T-cell (primary cell): ENCODE measurements around the gene ILDR2. TPM values are rescaled to one million over a fixed set of nuclear protein-coding genes. Genes with fewer than 3 reads are reported as not detected.

Experiments
- ATAC-seq, 4 experiments: fragments of 200-7000 bp in 3 of 4; fragments of 150-1000 bp in 1 of 4; cut with Tn5 transposase; replicated peaks in 1 of 4; 1 replicate in 3 of 4; 2 replicates in 1 of 4; pipeline ENCODE4 v1.10.0; 2021; ENCODE audit warnings: moderate library complexity in 3 of 4, mild to moderate bottlenecking in 2 of 4, moderate number of reproducible peaks in 1 of 4
- CTCF ChIA-PET, 2 donors: fragments of 300-600 bp; sonication (Branson Sonifier 250); formaldehyde crosslinking; loops; one replicate each; lab custom pipeline; 2022; ENCODE audit warnings: antibody characterized with exemption in 2 of 2; lab: Charles Lee
- POLR2A ChIA-PET, 2 donors: fragments of 300-600 bp; sonication (Branson Sonifier 250); formaldehyde crosslinking; loops; one replicate each; lab custom pipeline; 2022; ENCODE audit warnings: antibody characterized with exemption in 2 of 2; lab: Charles Lee
- DNase-seq, 35 experiments: peaks; one replicate each; pipeline versions ENCODE4 v3.0.0 to v3.0.0-alpha.2; 2013 to 2023
- H3K27ac ChIP-seq: one replicate; pipeline ENCODE4 v1.5.1; 2013; ENCODE audit warnings: low read length
- H3K27me3 ChIP-seq, 2 experiments: replicated peaks in 1 of 2; 1 replicate in 1 of 2; 2 replicates in 1 of 2; pipeline versions ENCODE4 v1.6.1 to v1.7.0; 2013; ENCODE audit warnings: low read length in 1 of 2, mixed read lengths in 1 of 2; ENCODE audit not compliant: control insufficient read depth in 2 of 2, insufficient read depth in 2 of 2; ENCODE audit errors: extremely low read depth in 1 of 2
- H3K36me3 ChIP-seq, 2 donors: 1 replicate in 1 of 2; 2 replicates in 1 of 2; pipeline versions ENCODE4 v1.6.1 to v1.7.0; 2013; ENCODE audit warnings: low read length in 1 of 2; ENCODE audit not compliant: control insufficient read depth in 2 of 2, insufficient read depth in 1 of 2; ENCODE audit errors: extremely low read depth in 1 of 2
- H3K4me1 ChIP-seq, 2 experiments: 1 replicate in 1 of 2; 2 replicates in 1 of 2; pipeline versions ENCODE4 v1.6.1 to v1.7.0; 2013; ENCODE audit warnings: low read length in 2 of 2, mixed read lengths in 1 of 2; ENCODE audit not compliant: insufficient read depth in 2 of 2, control insufficient read depth in 1 of 2; ENCODE audit errors: extremely low read depth in 1 of 2
- H3K4me3 ChIP-seq, 2 donors: 1 replicate in 1 of 2; 2 replicates in 1 of 2; pipeline versions ENCODE4 v1.5.1 to v1.7.0; 2013; ENCODE audit warnings: mild to moderate bottlenecking in 2 of 2, low read length in 1 of 2, moderate library complexity in 1 of 2; ENCODE audit not compliant: control insufficient read depth in 1 of 2; ENCODE audit errors: extremely low read depth in 1 of 2
- H3K9me3 ChIP-seq: 2 replicates; pipeline ENCODE4 v1.7.0; 2013
- H3K27ac Mint-ChIP-seq, 2 donors: one replicate each; pipeline ENCODE4 v1.8.0; 2020 to 2021; ENCODE audit warnings: mild to moderate bottlenecking in 2 of 2, mixed read lengths in 2 of 2
- H3K27me3 Mint-ChIP-seq, 2 donors: one replicate each; pipeline ENCODE4 v1.8.0; 2021 to 2022; ENCODE audit warnings: mixed read lengths in 2 of 2
- H3K36me3 Mint-ChIP-seq: one replicate; pipeline ENCODE4 v1.8.0; 2021; ENCODE audit warnings: mixed read lengths
- H3K4me1 Mint-ChIP-seq, 3 donors: one replicate each; pipeline ENCODE4 v1.8.0; 2020 to 2022; ENCODE audit warnings: mixed read lengths in 3 of 3, mild to moderate bottlenecking in 1 of 3
- H3K4me3 Mint-ChIP-seq, 3 donors: one replicate each; pipeline ENCODE4 v1.8.0; 2020 to 2022; ENCODE audit warnings: mild to moderate bottlenecking in 3 of 3, mixed read lengths in 3 of 3, moderate library complexity in 3 of 3
- H3K9me3 Mint-ChIP-seq, 3 donors: one replicate each; pipeline ENCODE4 v1.8.0; 2020 to 2022; ENCODE audit warnings: mixed read lengths in 3 of 3
- WGBS: methylation state at CpG from one replicate; pipeline ENCODE4 v1.1.5; 2013; ENCODE audit warnings: missing lambda C conversion rate; ENCODE audit not compliant: insufficient coverage; 5-methylcytosine and 5-hydroxymethylcytosine counted together
- total RNA-seq, 35 experiments: library from RNA in 6 of 35; stranded (reverse) in 6 of 35; fragments of 120-200 nt in 1 of 35; gene quantifications; one replicate each; pipeline versions ENCODE4 v1.2.1 to v1.2.4 and lab custom pipeline; 2013 to 2026

The ILDR2 gene
- total RNA-seq, 5 donors from 2014 or later (not counting 1 experiment from before 2014, with no cell fraction given): 0.13 to 0.61 (median 0.30) TPM

DNA sequence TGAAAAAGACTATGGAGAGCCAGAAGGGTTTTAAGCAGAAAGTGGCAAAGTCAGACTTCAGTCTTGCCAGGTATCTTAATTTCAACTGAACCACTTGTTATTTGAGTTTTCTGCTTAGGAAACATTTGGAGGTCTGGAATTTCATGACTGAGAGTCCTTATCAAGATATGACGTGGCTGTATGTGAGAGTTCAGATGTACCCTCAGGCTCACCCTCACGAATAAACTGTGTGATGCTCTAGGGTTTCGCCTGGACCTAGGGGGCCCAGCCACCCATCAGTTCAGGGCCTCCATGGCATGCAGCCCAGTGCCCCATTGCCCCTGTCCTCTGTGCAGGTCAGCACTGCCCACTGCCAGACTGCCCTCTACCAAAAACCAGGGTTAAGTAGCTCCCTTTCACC lies 68.7 kb downstream of the ILDR2 start:
- no peaks in the 10 kb centered on the region for H3K36me3 ChIP-seq
- ChIA-PET POLR2A (no interaction called here), CTCF (interaction anchor here (0.6 to 10.6 kb wide), 3 partner anchors 43 to 186 kb away, joined by 3 to 208 read pairs (median 3); no protein-coding TSS in a partner anchor)
- DNase-seq (no peak), ATAC-seq (no peak)
- Mint-ChIP-seq H3K9me3 (no peaks in the 10 kb centered on the region), H3K36me3 (no peaks in the 10 kb centered on the region), H3K27me3 (peaks cover 0 to 1% of the 10 kb centered on the region in 2 donors), H3K4me1 (peaks cover 0 to 7% (median 6%) of the 10 kb centered on the region in 3 donors), H3K4me3 (no peak overlapping the region), H3K27ac (no peak overlapping the region)
- no peaks in the 10 kb centered on the region for H3K9me3 ChIP-seq
- no peaks in the 10 kb centered on the region for H3K4me1 ChIP-seq
- no peak overlapping the region for H3K4me3 ChIP-seq
- peaks cover 0 to 3% of the 10 kb centered on the region in 2 experiments for H3K27me3 ChIP-seq
- no peak overlapping the region for H3K27ac ChIP-seq
- 84% methylated on average over 3 of the region's 3 CpGs for WGBS

DNA sequence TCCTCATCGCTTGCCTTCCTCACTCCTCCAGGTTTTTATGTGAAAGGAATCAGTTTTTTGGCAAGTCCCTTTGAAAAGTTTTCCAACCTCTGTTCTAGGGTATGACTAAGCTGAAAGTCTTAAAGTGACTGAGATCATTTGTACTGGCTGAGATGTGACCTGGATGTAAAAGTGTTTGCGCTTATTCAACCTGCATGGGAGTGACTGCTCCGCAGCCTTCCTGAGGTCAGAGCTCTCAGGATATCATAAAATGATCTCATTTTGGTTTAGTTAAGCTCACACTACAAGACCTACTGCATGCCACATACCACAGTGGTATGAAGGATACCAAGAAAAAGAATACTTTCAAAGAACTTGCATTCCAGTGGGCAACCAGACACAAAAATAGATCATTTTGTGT lies 69.4 kb downstream of the ILDR2 start:
- Mint-ChIP-seq H3K36me3 (no peaks in the 10 kb centered on the region), H3K27ac (no peak overlapping the region), H3K9me3 (no peaks in the 10 kb centered on the region), H3K27me3 (peaks cover 0 to 1% of the 10 kb centered on the region in 2 donors), H3K4me3 (no peak overlapping the region), H3K4me1 (peaks cover 0 to 5% (median 4%) of the 10 kb centered on the region in 3 donors)
- DNase-seq (no peak), ATAC-seq (no peak)
- H3K4me1 ChIP-seq: no peaks in the 10 kb centered on the region
- POLR2A ChIA-PET: interaction anchor here in 1 of 2 donors (0.6 kb wide), 1 partner anchor 81 kb away, joined by 8 read pairs; no protein-coding TSS in a partner anchor
- H3K9me3 ChIP-seq: no peaks in the 10 kb centered on the region
- 80% methylated on average over 1 of the region's 3 CpGs for WGBS
- CTCF ChIA-PET: interaction anchor here (0.5 to 10.6 kb wide), 5 partner anchors 43 to 1338 kb away, joined by 3 to 208 read pairs (median 3); no protein-coding TSS in a partner anchor
- H3K27ac ChIP-seq: no peak overlapping the region
- H3K4me3 ChIP-seq: no peak overlapping the region
- H3K36me3 ChIP-seq: no peaks in the 10 kb centered on the region
- H3K27me3 ChIP-seq: peaks cover 0 to 3% of the 10 kb centered on the region in 2 experiments

DNA sequence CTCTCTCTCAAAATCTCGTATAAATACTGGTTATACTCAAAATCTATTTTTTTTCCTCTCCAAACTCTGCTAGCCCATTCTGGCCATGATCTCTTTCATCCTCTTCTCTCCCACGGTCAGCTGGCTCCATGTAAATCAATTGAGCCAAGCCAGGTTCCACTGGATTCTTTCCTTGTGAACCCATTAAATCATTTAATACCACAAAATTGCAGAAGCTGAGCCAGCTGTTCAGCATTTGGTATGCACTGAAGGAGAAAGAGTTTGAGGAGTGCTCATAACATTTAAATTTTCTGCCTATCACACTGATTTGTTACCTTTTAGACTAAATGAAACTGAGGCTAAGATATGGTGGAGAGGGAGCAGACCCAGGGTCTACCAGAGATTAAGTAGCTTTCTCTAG lies 70.2 kb downstream of the ILDR2 start:
- no peak overlapping the region for H3K4me3 ChIP-seq
- Mint-ChIP-seq H3K4me3 (no peak overlapping the region), H3K4me1 (no peaks in the 10 kb centered on the region), H3K27ac (no peak overlapping the region), H3K36me3 (no peaks in the 10 kb centered on the region), H3K9me3 (no peaks in the 10 kb centered on the region), H3K27me3 (peaks cover 0 to 1% of the 10 kb centered on the region in 2 donors)
- H3K27me3 ChIP-seq: peaks cover 0 to 3% of the 10 kb centered on the region in 2 experiments
- no peak overlapping the region for H3K27ac ChIP-seq
- no peaks in the 10 kb centered on the region for H3K4me1 ChIP-seq
- ChIA-PET CTCF (interaction anchor here (0.9 to 10.6 kb wide), 3 partner anchors 153 to 635 kb away, joined by 3 to 208 read pairs (median 12); no protein-coding TSS in a partner anchor), POLR2A (interaction anchor here in 1 of 2 donors (0.6 kb wide), 1 partner anchor 81 kb away, joined by 8 read pairs; no protein-coding TSS in a partner anchor)
- no peak for DNase-seq
- WGBS: 60% methylated on average over 1 of the region's 2 CpGs
- H3K36me3 ChIP-seq: no peaks in the 10 kb centered on the region
- no peaks in the 10 kb centered on the region for H3K9me3 ChIP-seq
- no peak for ATAC-seq

DNA sequence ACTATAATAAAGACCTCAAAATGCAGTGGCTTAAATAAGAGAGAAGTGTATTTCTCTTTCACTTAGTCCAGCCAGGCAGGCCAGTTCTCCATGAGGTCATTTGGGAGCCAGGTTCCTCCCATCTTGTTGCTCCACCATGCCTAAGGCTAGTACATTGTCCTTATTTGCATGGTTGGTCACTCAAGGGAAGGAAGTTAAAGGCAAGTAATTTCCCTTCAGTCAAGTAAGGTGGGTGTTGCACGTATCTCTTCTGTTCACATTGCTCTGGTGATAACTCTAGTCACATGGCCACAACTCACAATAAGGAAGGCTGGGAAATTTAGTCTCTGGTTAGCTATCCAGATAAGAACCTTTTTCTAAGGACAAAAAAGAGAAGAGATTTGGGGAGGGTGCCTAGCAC lies 72.1 kb downstream of the ILDR2 start:
- no peak overlapping the region for H3K27ac ChIP-seq
- no peak overlapping the region for H3K4me3 ChIP-seq
- H3K36me3 Mint-ChIP-seq: peaks cover 3% of the 10 kb centered on the region
- peaks cover 0 to 4% of the 10 kb centered on the region in 2 donors for H3K27me3 Mint-ChIP-seq
- DNase-seq (no peak), ATAC-seq (no peak)
- no peaks in the 10 kb centered on the region for H3K36me3 ChIP-seq
- no peak overlapping the region for H3K27ac Mint-ChIP-seq
- no peaks in the 10 kb centered on the region for H3K4me1 Mint-ChIP-seq
- H3K4me1 ChIP-seq: no peaks in the 10 kb centered on the region
- WGBS: no CpG with 5 or more reads among the region's 1 CpG
- ChIA-PET CTCF (interaction anchor here in 1 of 2 donors (10.6 kb wide), 1 partner anchor 156 kb away, joined by 208 read pairs; no protein-coding TSS in a partner anchor), POLR2A (no interaction called here)
- H3K9me3 Mint-ChIP-seq: peaks cover 0 to 2% (median 0%) of the 10 kb centered on the region in 3 donors
- H3K27me3 ChIP-seq: peaks cover 0 to 5% of the 10 kb centered on the region in 2 experiments
- H3K4me3 Mint-ChIP-seq: no peak overlapping the region
- no peaks in the 10 kb centered on the region for H3K9me3 ChIP-seq

DNA sequence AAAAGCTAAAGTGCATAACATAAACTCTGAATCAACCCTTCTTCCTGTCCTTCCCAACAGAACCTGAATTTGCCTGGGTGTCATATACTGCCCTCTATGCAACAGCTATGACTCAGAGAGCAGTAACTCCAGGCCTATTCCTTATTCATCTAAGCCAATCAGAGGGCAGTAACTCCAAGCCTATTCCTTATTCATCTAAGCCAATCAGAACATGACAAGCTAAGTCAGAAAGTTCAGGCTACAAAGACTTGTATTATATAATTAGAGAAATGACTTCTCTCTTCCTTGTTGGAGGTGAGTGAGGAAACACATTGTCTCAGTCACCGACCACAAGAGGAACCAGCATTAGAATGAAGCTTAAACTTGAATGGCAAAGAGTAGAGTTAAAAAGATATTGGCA lies 73.1 kb downstream of the ILDR2 start:
- Histone ChIP-seq H3K27me3 (peaks cover 0 to 5% of the 10 kb centered on the region in 2 experiments), H3K9me3 (no peaks in the 10 kb centered on the region), H3K27ac (no peak overlapping the region), H3K4me3 (no peak overlapping the region), H3K4me1 (no peaks in the 10 kb centered on the region), H3K36me3 (no peaks in the 10 kb centered on the region)
- H3K27ac Mint-ChIP-seq: no peak overlapping the region
- H3K4me3 Mint-ChIP-seq: no peak overlapping the region
- POLR2A ChIA-PET: no interaction called here
- WGBS: no CpG with 5 or more reads among the region's 1 CpG
- DNase-seq (no peak), ATAC-seq (no peak)
- H3K27me3 Mint-ChIP-seq: peaks cover 0 to 4% of the 10 kb centered on the region in 2 donors
- no peaks in the 10 kb centered on the region for H3K4me1 Mint-ChIP-seq
- H3K9me3 Mint-ChIP-seq: peaks cover 0 to 9% (median 8%) of the 10 kb centered on the region in 3 donors
- CTCF ChIA-PET: interaction anchor here (0.9 to 1.0 kb wide), 2 partner anchors 8 to 156 kb away, joined by 3 read pairs; no protein-coding TSS in a partner anchor
- H3K36me3 Mint-ChIP-seq: peaks cover 4% of the 10 kb centered on the region

DNA sequence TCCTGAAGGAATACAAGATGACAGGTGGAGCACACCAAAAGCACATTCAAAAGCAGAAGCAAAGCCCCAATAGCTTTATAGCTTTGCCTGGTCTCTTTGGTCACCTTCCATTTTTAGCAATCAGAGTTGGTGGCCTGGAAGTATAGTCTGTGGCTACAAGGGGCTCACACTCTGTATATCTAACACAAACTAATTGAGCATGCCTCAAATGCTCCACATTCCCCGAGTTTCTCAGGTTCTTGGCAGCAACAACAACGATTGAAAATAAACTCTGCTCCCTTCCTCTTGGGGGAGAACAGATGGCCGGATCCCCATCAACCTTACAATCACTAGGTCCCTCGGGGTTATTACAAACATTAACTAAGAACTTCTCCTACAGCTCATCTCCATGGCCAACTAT lies 74.4 kb downstream of the ILDR2 start:
- ATAC-seq: no peak

More for the DNA sequence above, 74.4 kb downstream of the ILDR2 start:
- Histone ChIP-seq H3K4me3 (no peak overlapping the region), H3K4me1 (no peaks in the 10 kb centered on the region), H3K9me3 (no peaks in the 10 kb centered on the region), H3K36me3 (no peaks in the 10 kb centered on the region), H3K27ac (no peak overlapping the region), H3K27me3 (peaks cover 0 to 3% of the 10 kb centered on the region in 2 experiments)
- no peaks in the 10 kb centered on the region for H3K4me1 Mint-ChIP-seq
- 56% methylated on average over 2 of the region's 4 CpGs for WGBS
- H3K27ac Mint-ChIP-seq: no peak overlapping the region
- ChIA-PET POLR2A (no interaction called here), CTCF (interaction anchor here in 1 of 2 donors (0.6 to 0.8 kb wide), 2 partner anchors 150 to 160 kb away, joined by 3 read pairs; no protein-coding TSS in a partner anchor)
- H3K4me3 Mint-ChIP-seq: no peak overlapping the region
- H3K9me3 Mint-ChIP-seq: peaks cover 2 to 13% (median 13%) of the 10 kb centered on the region in 3 donors
- DNase-seq: no peak
- H3K36me3 Mint-ChIP-seq: peaks cover 7% of the 10 kb centered on the region
- H3K27me3 Mint-ChIP-seq: peaks cover 2 to 10% of the 10 kb centered on the region in 2 donors
